Measurements from ENCODE around the gene SLC9A3.

Gene SLC9A3

DNA sequence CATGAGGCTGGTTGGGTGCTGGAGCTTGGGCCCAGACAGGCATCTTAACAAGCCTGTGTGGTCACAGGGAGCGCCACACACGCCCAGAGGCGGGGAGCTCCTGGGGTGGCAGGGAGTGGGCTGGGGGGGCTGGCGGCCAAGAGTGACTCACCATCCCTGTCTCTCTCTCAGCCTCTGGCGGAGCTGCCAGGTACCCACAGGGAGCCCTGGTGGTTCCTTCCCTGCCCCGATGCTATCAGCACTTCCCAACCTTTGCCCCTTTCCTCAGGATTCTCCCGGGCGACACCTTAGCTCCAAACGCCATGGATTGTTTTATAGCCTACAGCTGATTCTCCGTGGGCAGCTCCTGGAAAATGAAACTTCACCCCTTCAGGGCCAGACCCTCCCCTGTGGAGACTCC lies 5.5 kb downstream of the SLC9A3 start:
- ChIA-PET CTCF (no interaction called here), POLR2A (no interaction called here)
- no peak for DNase-seq (ENCODE audit: extremely low spot score)
- TF ChIP-seq FOXM1 (IDR thresholded peaks at IDR 0.05; ENCODE audit: borderline replicate concordance) (no peak), ARNT (IDR thresholded peaks at IDR 0.05) (no peak), L3MBTL2 (conservative IDR thresholded peaks at IDR 0.05) (no peak), ELF4 (IDR thresholded peaks at IDR 0.05) (no peak), FOXA1 (IDR thresholded peaks at IDR 0.05) (no peak), SUZ12 (IDR thresholded peaks at IDR 0.05) (no peak), NFRKB (IDR thresholded peaks at IDR 0.05) (no peak), HDGF (IDR thresholded peaks at IDR 0.05; ENCODE audit: borderline replicate concordance) (no peak), FOXK2 (IDR thresholded peaks at IDR 0.05) (no peak), SP1 (IDR thresholded peaks at IDR 0.05) (no peak), BHLHE40 (IDR thresholded peaks at IDR 0.05; ENCODE audit: borderline replicate concordance) (no peak), TARDBP (IDR thresholded peaks at IDR 0.05) (no peak), CTBP1 (IDR thresholded peaks at IDR 0.05; ENCODE audit: borderline replicate concordance) (no peak), LEF1 (IDR thresholded peaks at IDR 0.05; ENCODE audit: borderline replicate concordance) (no peak), ZNF384 (IDR thresholded peaks at IDR 0.05) (no peak)
- TF ChIP-seq, protein P1, sequence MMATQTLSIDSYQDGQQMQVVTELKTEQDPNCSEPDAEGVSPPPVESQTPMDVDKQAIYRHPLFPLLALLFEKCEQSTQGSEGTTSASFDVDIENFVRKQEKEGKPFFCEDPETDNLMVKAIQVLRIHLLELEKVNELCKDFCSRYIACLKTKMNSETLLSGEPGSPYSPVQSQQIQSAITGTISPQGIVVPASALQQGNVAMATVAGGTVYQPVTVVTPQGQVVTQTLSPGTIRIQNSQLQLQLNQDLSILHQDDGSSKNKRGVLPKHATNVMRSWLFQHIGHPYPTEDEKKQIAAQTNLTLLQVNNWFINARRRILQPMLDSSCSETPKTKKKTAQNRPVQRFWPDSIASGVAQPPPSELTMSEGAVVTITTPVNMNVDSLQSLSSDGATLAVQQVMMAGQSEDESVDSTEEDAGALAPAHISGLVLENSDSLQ (IDR thresholded peaks at IDR 0.05): no peak

DNA sequence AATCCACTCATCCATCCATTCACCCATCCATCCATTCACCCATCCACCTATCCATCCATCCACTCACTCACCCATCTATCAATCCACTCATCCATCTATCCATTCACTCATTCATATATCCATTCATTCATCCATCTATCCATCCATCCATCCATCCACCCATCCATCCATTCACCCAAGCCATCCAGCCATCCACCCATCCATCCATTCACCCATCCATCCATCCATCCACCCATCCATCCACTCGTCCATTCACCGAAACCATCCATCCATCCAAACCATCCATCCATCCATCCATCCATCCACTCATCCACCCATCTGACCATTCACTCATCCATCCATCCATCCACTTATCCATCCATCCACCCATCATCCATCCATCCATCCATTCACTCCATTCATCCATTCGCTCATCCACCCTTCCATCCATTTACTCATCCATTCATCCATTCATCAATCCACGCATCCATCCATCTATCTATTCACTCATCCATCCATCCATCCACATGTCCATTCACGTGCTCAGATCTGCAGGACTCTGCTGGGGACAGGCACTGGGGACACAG lies 6.6 kb downstream of the SLC9A3 start:
- CTCF ChIA-PET: no interaction called here
- DNase-seq (ENCODE audit: extremely low spot score): no peak
- POLR2A ChIA-PET: no interaction called here
- TF ChIP-seq FOXA1 (IDR thresholded peaks at IDR 0.05): no peak
- no peak for TF ChIP-seq FOXK2 (IDR thresholded peaks at IDR 0.05)
- no peak for TF ChIP-seq ARNT (IDR thresholded peaks at IDR 0.05)
- TF ChIP-seq BHLHE40 (IDR thresholded peaks at IDR 0.05; ENCODE audit: borderline replicate concordance): no peak
- no peak for TF ChIP-seq SP1 (IDR thresholded peaks at IDR 0.05)
- TF ChIP-seq L3MBTL2 (conservative IDR thresholded peaks at IDR 0.05): no peak
- TF ChIP-seq NFRKB (IDR thresholded peaks at IDR 0.05): no peak
- TF ChIP-seq TARDBP (IDR thresholded peaks at IDR 0.05): no peak
- TF ChIP-seq FOXM1 (IDR thresholded peaks at IDR 0.05; ENCODE audit: borderline replicate concordance): no peak
- no peak for TF ChIP-seq CTBP1 (IDR thresholded peaks at IDR 0.05; ENCODE audit: borderline replicate concordance)

DNA sequence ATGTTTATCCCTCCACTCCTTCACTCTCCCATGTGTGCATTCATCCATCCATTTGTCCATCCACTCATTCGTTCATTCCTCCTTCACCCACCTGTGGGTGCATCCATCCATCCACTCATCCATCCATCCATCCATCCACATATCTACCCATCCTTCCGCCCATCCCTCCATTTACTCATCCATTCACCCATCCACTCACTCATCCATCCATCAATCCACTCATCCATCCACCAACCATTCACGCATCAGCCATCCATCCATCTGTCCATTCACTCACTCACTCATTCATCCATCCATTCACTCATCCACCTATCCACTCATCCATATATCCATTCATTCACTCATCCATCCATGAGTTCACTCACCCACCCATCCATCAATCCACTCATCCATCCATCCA lies 7.3 kb downstream of the SLC9A3 start:
- DNase-seq (ENCODE audit: extremely low spot score): no peak
- TF ChIP-seq ZNF384 (IDR thresholded peaks at IDR 0.05): no peak
- TF ChIP-seq L3MBTL2 (conservative IDR thresholded peaks at IDR 0.05): no peak
- no peak for TF ChIP-seq NFRKB (IDR thresholded peaks at IDR 0.05)
- TF ChIP-seq TARDBP (IDR thresholded peaks at IDR 0.05): no peak
- TF ChIP-seq ARNT (IDR thresholded peaks at IDR 0.05): no peak
- no peak for TF ChIP-seq SP1 (IDR thresholded peaks at IDR 0.05)
- TF ChIP-seq CTBP1 (IDR thresholded peaks at IDR 0.05; ENCODE audit: borderline replicate concordance): no peak
- no peak for TF ChIP-seq LEF1 (IDR thresholded peaks at IDR 0.05; ENCODE audit: borderline replicate concordance)
- TF ChIP-seq, protein P1 (IDR thresholded peaks at IDR 0.05): no peak
- no peak for TF ChIP-seq FOXK2 (IDR thresholded peaks at IDR 0.05)
- no peak for TF ChIP-seq SUZ12 (IDR thresholded peaks at IDR 0.05)
- no peak for TF ChIP-seq HDGF (IDR thresholded peaks at IDR 0.05; ENCODE audit: borderline replicate concordance)
- no peak for TF ChIP-seq ELF4 (IDR thresholded peaks at IDR 0.05)
- no peak for TF ChIP-seq FOXM1 (IDR thresholded peaks at IDR 0.05; ENCODE audit: borderline replicate concordance)
- no peak for TF ChIP-seq FOXA1 (IDR thresholded peaks at IDR 0.05)
- TF ChIP-seq BHLHE40 (IDR thresholded peaks at IDR 0.05; ENCODE audit: borderline replicate concordance): no peak
- ChIA-PET POLR2A (no interaction called here), CTCF (no interaction called here)

DNA sequence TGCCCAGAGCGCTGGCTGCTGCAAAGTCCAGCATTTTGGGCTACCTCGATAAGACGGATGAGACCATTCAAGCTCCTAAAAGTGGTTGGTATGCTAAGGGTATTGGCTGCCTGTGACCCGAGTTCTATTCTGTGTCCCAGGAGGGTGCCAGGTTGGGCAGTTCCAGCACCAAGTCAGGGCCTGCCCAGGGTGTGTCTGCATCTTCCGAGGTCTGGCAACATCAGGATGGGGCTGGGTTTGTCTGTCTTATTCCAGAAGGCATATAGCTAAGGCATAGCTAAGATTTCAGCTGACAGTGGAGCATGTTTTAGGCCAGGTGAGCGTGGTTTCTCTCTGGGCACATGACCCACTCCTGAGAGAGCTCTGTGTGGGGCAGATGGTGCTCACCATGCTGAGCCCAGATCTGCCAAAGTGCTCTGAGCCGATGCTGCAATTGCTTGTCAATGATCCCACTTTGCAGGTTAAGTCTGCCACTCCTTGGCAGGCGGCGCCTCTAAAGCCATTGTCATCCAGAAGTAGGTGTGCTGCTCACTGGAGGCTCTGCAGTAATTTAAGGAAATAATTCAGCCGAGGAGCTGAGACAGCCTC lies 7.8 kb downstream of the SLC9A3 start:
- ChIA-PET POLR2A (interaction anchor here (1.4 to 1.8 kb wide), 2 partner anchors 24 to 44 kb away, joined by 3 to 4 read pairs; no protein-coding TSS in a partner anchor), CTCF (no interaction called here)
- no peak for TF ChIP-seq ARNT (IDR thresholded peaks at IDR 0.05)
- no peak for TF ChIP-seq ELF4 (IDR thresholded peaks at IDR 0.05)
- TF ChIP-seq SP1 (IDR thresholded peaks at IDR 0.05): no peak
- TF ChIP-seq FOXA1 (IDR thresholded peaks at IDR 0.05): no peak
- no peak for TF ChIP-seq BHLHE40 (IDR thresholded peaks at IDR 0.05; ENCODE audit: borderline replicate concordance)
- TF ChIP-seq FOXM1 (IDR thresholded peaks at IDR 0.05; ENCODE audit: borderline replicate concordance): no peak
- no peak for DNase-seq (ENCODE audit: extremely low spot score)

DNA sequence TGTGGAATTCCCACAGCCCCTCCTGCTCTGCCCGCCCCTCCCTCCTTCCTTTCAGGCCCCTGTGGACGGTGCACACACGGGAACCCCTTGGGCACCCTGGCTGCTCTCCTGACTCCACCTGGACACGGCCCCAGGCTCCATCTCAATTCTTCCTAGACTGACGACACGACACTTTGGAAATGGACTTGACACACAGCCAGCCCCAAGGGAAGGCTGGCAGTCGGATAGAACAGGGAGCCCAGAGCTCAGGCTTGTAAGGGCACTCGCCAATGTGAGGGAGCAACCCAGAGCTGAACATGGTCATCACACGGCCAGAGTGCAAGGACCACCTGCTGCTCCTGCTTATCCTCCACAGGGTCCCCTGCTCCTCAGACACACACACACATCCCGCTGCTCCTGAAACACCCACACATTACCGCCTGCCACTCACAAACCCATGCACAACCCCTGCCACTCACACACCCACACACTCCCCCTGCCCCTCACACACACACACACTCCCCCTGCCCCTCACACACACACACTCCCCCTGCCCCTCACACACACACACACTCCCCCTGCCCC lies 8.9 kb downstream of the SLC9A3 start:
- ChIA-PET CTCF (no interaction called here), POLR2A (interaction anchor here (1.4 to 1.8 kb wide), 2 partner anchors 25 to 43 kb away, joined by 3 to 4 read pairs; no protein-coding TSS in a partner anchor)
- no peak for DNase-seq (ENCODE audit: extremely low spot score)
- TF ChIP-seq FOXK2 (IDR thresholded peaks at IDR 0.05) (no peak), FOXA1 (IDR thresholded peaks at IDR 0.05) (no peak), LEF1 (IDR thresholded peaks at IDR 0.05; ENCODE audit: borderline replicate concordance) (no peak), ARNT (IDR thresholded peaks at IDR 0.05) (no peak), HDGF (IDR thresholded peaks at IDR 0.05; ENCODE audit: borderline replicate concordance) (no peak), ELF4 (IDR thresholded peaks at IDR 0.05) (no peak)
- TF ChIP-seq, protein P1 (IDR thresholded peaks at IDR 0.05): no peak

DNA sequence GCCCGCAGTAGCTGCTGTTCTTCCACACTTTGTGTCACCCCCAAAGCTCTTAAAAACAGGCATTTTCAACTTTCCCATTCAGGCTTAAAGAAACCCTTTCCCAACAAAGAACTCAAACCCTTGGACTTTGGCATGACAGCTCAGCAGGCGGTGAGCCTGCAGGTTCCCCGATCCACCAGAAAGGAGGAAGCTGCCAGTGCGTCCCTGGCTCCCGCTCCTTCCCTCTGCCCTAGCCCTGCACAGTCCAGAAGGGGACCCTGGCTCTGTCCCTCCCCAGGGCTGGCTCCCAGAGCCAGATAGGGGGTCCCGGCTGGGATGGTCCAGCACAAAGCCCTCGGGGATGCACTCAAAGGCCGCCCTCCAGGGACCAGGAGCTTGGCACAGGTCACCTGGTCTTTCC lies 9.6 kb downstream of the SLC9A3 start:
- TF ChIP-seq L3MBTL2 (conservative IDR thresholded peaks at IDR 0.05) (no peak), LEF1 (IDR thresholded peaks at IDR 0.05; ENCODE audit: borderline replicate concordance) (no peak), ELF4 (IDR thresholded peaks at IDR 0.05) (no peak), ARNT (IDR thresholded peaks at IDR 0.05) (no peak), FOXA1 (IDR thresholded peaks at IDR 0.05) (no peak), FOXM1 (IDR thresholded peaks at IDR 0.05; ENCODE audit: borderline replicate concordance) (no peak)
- DNase-seq (ENCODE audit: extremely low spot score): no peak
- POLR2A ChIA-PET: interaction anchor here (1.4 to 1.8 kb wide), 2 partner anchors 25 to 42 kb away, joined by 3 to 4 read pairs; no protein-coding TSS in a partner anchor
- CTCF ChIA-PET: no interaction called here
